Esophagus (tissue), 2 donors: ENCODE data around the gene XXYLT1. TPM values are rescaled to one million over a fixed set of nuclear protein-coding genes. Genes with fewer than 3 reads are reported as not detected.

Experiments used
- H3K27ac ChIP-seq, 2 donors: one replicate each; pipeline ENCODE4 v1.5.1; 2013; ENCODE audit warnings: low read depth in 2 of 2, mild to moderate bottlenecking in 2 of 2, inconsistent platforms in 1 of 2, low read length in 1 of 2, moderate library complexity in 1 of 2
- H3K27me3 ChIP-seq, 2 donors: one replicate each; pipeline ENCODE4 v1.6.1; 2013; ENCODE audit warnings: low read length in 2 of 2, control low read depth in 1 of 2, mild to moderate bottlenecking in 1 of 2; ENCODE audit not compliant: insufficient read depth in 2 of 2, control insufficient read depth in 1 of 2
- H3K36me3 ChIP-seq, 2 donors: one replicate each; pipeline ENCODE4 v1.6.1; 2013; ENCODE audit warnings: low read length in 1 of 2; ENCODE audit not compliant: control insufficient read depth in 2 of 2, insufficient read depth in 2 of 2
- H3K4me1 ChIP-seq, 2 donors: one replicate each; pipeline ENCODE4 v1.6.1; 2013; ENCODE audit warnings: low read length in 1 of 2; ENCODE audit not compliant: control insufficient read depth in 2 of 2, insufficient read depth in 2 of 2
- H3K4me3 ChIP-seq, 2 donors: one replicate each; pipeline ENCODE4 v1.5.1; 2013; ENCODE audit warnings: low read length in 2 of 2, mild to moderate bottlenecking in 2 of 2, low read depth in 1 of 2, moderate library complexity in 1 of 2
- H3K9me3 ChIP-seq, 2 donors: one replicate each; pipeline ENCODE4 v1.6.1; 2013; ENCODE audit warnings: mild to moderate bottlenecking in 2 of 2, low read depth in 1 of 2, low read length in 1 of 2, moderate library complexity in 1 of 2; ENCODE audit not compliant: control insufficient read depth in 2 of 2, insufficient read depth in 1 of 2
- WGBS, 2 donors: extraction: QIAGEN DNeasy Blood & Tissue Kit; methylation state at CpG; one replicate each; pipeline ENCODE4 v1.1.7; 2013; 5-methylcytosine and 5-hydroxymethylcytosine counted together
- polyA plus RNA-seq, 2 donors: library from polyadenylated mRNA; stranded (reverse); fragments of 200-250 nt; gene quantifications; one replicate each; pipeline ENCODE4 v1.2.3, GENCODE V29; 2013
- donor health status: healthy with polysubstance abuse.
- donor health status: Bipolar disorder and iron deficiency.

XXYLT1 gene
- polyA plus RNA-seq, 2 donors: 10.2 to 10.4 TPM

GRCh38 chr3:195045481-195046210, 225.3 kb downstream of the XXYLT1 start:
- no peaks in the 10 kb centered on the region for H3K9me3 ChIP-seq
- no peaks in the 10 kb centered on the region for H3K36me3 ChIP-seq
- 86 to 88% methylated on average over 17 of the region's 17 CpGs for WGBS, 2 donors
- no peak overlapping the region for H3K4me3 ChIP-seq
- peaks cover 0 to 5% of the 10 kb centered on the region in 2 donors for H3K4me1 ChIP-seq
- no peak overlapping the region for H3K27ac ChIP-seq
- no peaks in the 10 kb centered on the region for H3K27me3 ChIP-seq

GRCh38 chr3:195044411-195044810, 226.5 kb downstream of the XXYLT1 start:
- no peaks in the 10 kb centered on the region for H3K36me3 ChIP-seq
- H3K4me1 ChIP-seq: peaks cover 0 to 5% of the 10 kb centered on the region in 2 donors
- 83 to 92% methylated on average over 7 of the region's 7 CpGs for WGBS, 2 donors
- H3K27ac ChIP-seq: no peak overlapping the region
- no peaks in the 10 kb centered on the region for H3K27me3 ChIP-seq
- H3K4me3 ChIP-seq: no peak overlapping the region
- no peaks in the 10 kb centered on the region for H3K9me3 ChIP-seq

- 79 to 83% methylated on average over 12 of the region's 12 CpGs for WGBS, 2 donors
Measured at GRCh38 chr3:195043607-195044339, 227.2 kb downstream of the XXYLT1 start.

GRCh38 chr3:195042743-195043606, 228.0 kb downstream of the XXYLT1 start:
- no peaks in the 10 kb centered on the region for H3K9me3 ChIP-seq
- H3K27me3 ChIP-seq: no peaks in the 10 kb centered on the region

More at GRCh38 chr3:195043607-195044339, 227.2 kb downstream of the XXYLT1 start:
- peaks cover 0 to 5% of the 10 kb centered on the region in 2 donors for H3K4me1 ChIP-seq
- H3K27me3 ChIP-seq: no peaks in the 10 kb centered on the region
- no peak overlapping the region for H3K27ac ChIP-seq
- H3K36me3 ChIP-seq: no peaks in the 10 kb centered on the region
- no peak overlapping the region for H3K4me3 ChIP-seq
- no peaks in the 10 kb centered on the region for H3K9me3 ChIP-seq

GRCh38 chr3:195041871-195042742, 228.9 kb downstream of the XXYLT1 start:
- WGBS, 2 donors: 81 to 83% methylated on average over 16 of the region's 16 CpGs
- Histone ChIP-seq H3K27me3 (no peaks in the 10 kb centered on the region), H3K27ac (no peak overlapping the region), H3K9me3 (no peaks in the 10 kb centered on the region), H3K36me3 (no peaks in the 10 kb centered on the region), H3K4me3 (no peak overlapping the region), H3K4me1 (peaks cover 0 to 5% of the 10 kb centered on the region in 2 donors)

More at GRCh38 chr3:195042743-195043606, 228.0 kb downstream of the XXYLT1 start:
- Histone ChIP-seq H3K4me3 (no peak overlapping the region), H3K27ac (no peak overlapping the region), H3K36me3 (no peaks in the 10 kb centered on the region), H3K4me1 (peaks cover 0 to 5% of the 10 kb centered on the region in 2 donors)
- WGBS, 2 donors: 75 to 81% methylated on average over 19 of the region's 19 CpGs

GRCh38 chr3:195040773-195041520, 230.0 kb downstream of the XXYLT1 start:
- 70% methylated on average over 13 of the region's 13 CpGs for WGBS, 2 donors
- no peaks in the 10 kb centered on the region for H3K27me3 ChIP-seq

GRCh38 chr3:195040094-195040493, 230.9 kb downstream of the XXYLT1 start:
- WGBS, 2 donors: 82 to 88% methylated on average over 11 of the region's 11 CpGs
- Histone ChIP-seq H3K36me3 (no peaks in the 10 kb centered on the region), H3K4me1 (peaks cover 0 to 5% of the 10 kb centered on the region in 2 donors), H3K27ac (no peak overlapping the region), H3K9me3 (no peaks in the 10 kb centered on the region), H3K4me3 (no peak overlapping the region), H3K27me3 (no peaks in the 10 kb centered on the region)

More at GRCh38 chr3:195040773-195041520, 230.0 kb downstream of the XXYLT1 start:
- Histone ChIP-seq H3K4me3 (no peak overlapping the region), H3K4me1 (peaks cover 0 to 5% of the 10 kb centered on the region in 2 donors), H3K9me3 (no peaks in the 10 kb centered on the region), H3K36me3 (no peaks in the 10 kb centered on the region), H3K27ac (no peak overlapping the region)

GRCh38 chr3:195039180-195039843, 231.6 kb downstream of the XXYLT1 start:
- Histone ChIP-seq H3K36me3 (no peaks in the 10 kb centered on the region), H3K4me3 (no peak overlapping the region), H3K27me3 (no peaks in the 10 kb centered on the region), H3K4me1 (peaks cover 0 to 5% of the 10 kb centered on the region in 2 donors), H3K9me3 (no peaks in the 10 kb centered on the region), H3K27ac (no peak overlapping the region)
- WGBS, 2 donors: 66 to 70% methylated on average over 7 of the region's 7 CpGs
